ENCODE measurements around the gene UBE2J2.

- TF ChIP-seq CTCF (IDR thresholded peaks at IDR 0.05; ENCODE audit: control extremely low read depth in 1 of 3, insufficient read depth in 1 of 3, low read depth in 1 of 3, low read length in 3 of 3) (no peak), ATF3 (IDR thresholded peaks at IDR 0.05; ENCODE audit: insufficient read depth, low read depth, low read length) (no peak), EZH2 (IDR thresholded peaks at IDR 0.05; ENCODE audit: low read depth, low read length, severe bottlenecking) (no peak), MAX (IDR thresholded peaks at IDR 0.05) (no peak), CHD1 (IDR thresholded peaks at IDR 0.05; ENCODE audit: low read depth, low read length) (no peak), POLR2AphosphoS5 (IDR thresholded peaks at IDR 0.05; ENCODE audit: low read depth, low read length) (no peak), RAD21 (IDR thresholded peaks at IDR 0.05 in 1 of 2, conservative IDR thresholded peaks at IDR 0.05 in 1 of 2; ENCODE audit: low read depth in 2 of 2, low read length in 2 of 2) (no peak), POLR2A (IDR thresholded peaks at IDR 0.05; ENCODE audit: control extremely low read depth in 1 of 2, low read depth in 2 of 2, low read length in 2 of 2) (no peak)
These were observed 32.6 kb downstream of the UBE2J2 start for GRCh38 chr1:1240822-1241587.

Measured in H1 (cell line).